ENCODE data around the gene PAFAH1B1.

GRCh38 chr17:2704031-2704889 lies 110.8 kb downstream of the PAFAH1B1 start:
- TF ChIP-seq CTCF (IDR thresholded peaks at IDR 0.05) (no peak), POLR2A (IDR thresholded peaks at IDR 0.05) (no peak)
